Liver (tissue), 3 donors: ENCODE data around the gene ASXL2.

Source experiments
- EGR1 ChIP-seq, 2 donors: IDR thresholded peaks; 2 replicates each; pipeline ENCODE4 v1.6.1; 2016 to 2018; ENCODE audit warnings: antibody characterized with exemption in 2 of 2, low read depth in 2 of 2
- FOXA1 ChIP-seq: IDR thresholded peaks from 2 replicates; pipeline ENCODE4 v1.6.1; 2016; ENCODE audit warnings: antibody characterized with exemption
- GABPA ChIP-seq, 2 donors: IDR thresholded peaks in 1 of 2; conservative IDR thresholded peaks in 1 of 2; 2 replicates each; pipeline ENCODE4 v1.6.1; 2016; ENCODE audit warnings: antibody characterized with exemption in 2 of 2, mild to moderate bottlenecking in 1 of 2, moderate library complexity in 1 of 2
- HNF4A ChIP-seq, 2 donors: conservative IDR thresholded peaks; 2 replicates each; pipeline ENCODE4 v1.6.1; 2016; ENCODE audit warnings: antibody characterized with exemption in 2 of 2, mild to moderate bottlenecking in 2 of 2
- JUND ChIP-seq, 2 donors: IDR thresholded peaks; 2 replicates each; pipeline ENCODE4 v1.6.1; 2016; ENCODE audit warnings: antibody characterized with exemption in 2 of 2
- MAX ChIP-seq: IDR thresholded peaks from 2 replicates; pipeline ENCODE4 v1.6.1; 2016; ENCODE audit warnings: antibody characterized with exemption
- RAD21 ChIP-seq, 2 donors: IDR thresholded peaks; 2 replicates each; pipeline ENCODE4 v1.6.1; 2016; ENCODE audit warnings: antibody characterized with exemption in 2 of 2, mild to moderate bottlenecking in 2 of 2
- RXRA ChIP-seq, 2 donors: IDR thresholded peaks; 2 replicates each; pipeline ENCODE4 v1.6.1; 2017 to 2018; ENCODE audit warnings: antibody characterized with exemption in 2 of 2, mild to moderate bottlenecking in 1 of 2
- SP1 ChIP-seq: IDR thresholded peaks from 2 replicates; pipeline ENCODE4 v1.6.1; 2018; ENCODE audit warnings: antibody characterized with exemption, mild to moderate bottlenecking
- YY1 ChIP-seq: IDR thresholded peaks from 2 replicates; pipeline ENCODE4 v1.6.1; 2016; ENCODE audit warnings: antibody characterized with exemption, mild to moderate bottlenecking
- TF ChIP-seq, protein P1 (sequence below): fragments of 150-350 bp; IDR thresholded peaks from 2 replicates; pipeline ENCODE4 v1.5.1; 2017; ENCODE audit warnings: improper control_type of control experiment, low read depth, low read length; ENCODE audit not compliant: missing input control
- donor health status: healthy.
- donor health status: healthy.

DNA sequence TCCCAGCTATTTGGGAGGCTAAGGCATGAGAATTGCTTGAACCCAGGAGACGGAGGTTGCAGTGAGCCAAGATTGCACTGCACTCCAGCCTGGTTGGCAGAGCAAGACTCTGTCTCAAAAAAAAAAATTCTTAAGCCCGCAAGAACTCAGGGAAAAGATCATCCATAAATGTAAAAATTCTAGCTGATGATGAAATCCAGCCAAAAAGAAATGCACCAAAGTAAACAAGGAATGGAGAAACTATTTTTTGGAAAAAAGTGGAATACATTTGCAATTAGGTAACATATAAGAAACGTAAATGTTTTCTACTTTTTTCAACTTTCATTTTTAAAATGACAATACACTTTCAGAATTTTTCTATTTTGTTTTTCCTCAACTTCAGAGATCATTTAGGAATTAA, 61.3 kb downstream of the ASXL2 start:
- TF ChIP-seq YY1 (no peak), RAD21 (IDR thresholded peaks at IDR 0.05) (no peak), MAX (no peak), EGR1 (IDR thresholded peaks at IDR 0.05; ENCODE audit: low read depth in 2 of 2) (no peak), RXRA (IDR thresholded peaks at IDR 0.05) (no peak), GABPA (IDR thresholded peaks at IDR 0.05 in 1 of 2, conservative IDR thresholded peaks at IDR 0.05 in 1 of 2) (no peak), FOXA1 (no peak), HNF4A (conservative IDR thresholded peaks at IDR 0.05) (no peak), JUND (IDR thresholded peaks at IDR 0.05) (no peak), SP1 (no peak)
- TF ChIP-seq, protein P1, sequence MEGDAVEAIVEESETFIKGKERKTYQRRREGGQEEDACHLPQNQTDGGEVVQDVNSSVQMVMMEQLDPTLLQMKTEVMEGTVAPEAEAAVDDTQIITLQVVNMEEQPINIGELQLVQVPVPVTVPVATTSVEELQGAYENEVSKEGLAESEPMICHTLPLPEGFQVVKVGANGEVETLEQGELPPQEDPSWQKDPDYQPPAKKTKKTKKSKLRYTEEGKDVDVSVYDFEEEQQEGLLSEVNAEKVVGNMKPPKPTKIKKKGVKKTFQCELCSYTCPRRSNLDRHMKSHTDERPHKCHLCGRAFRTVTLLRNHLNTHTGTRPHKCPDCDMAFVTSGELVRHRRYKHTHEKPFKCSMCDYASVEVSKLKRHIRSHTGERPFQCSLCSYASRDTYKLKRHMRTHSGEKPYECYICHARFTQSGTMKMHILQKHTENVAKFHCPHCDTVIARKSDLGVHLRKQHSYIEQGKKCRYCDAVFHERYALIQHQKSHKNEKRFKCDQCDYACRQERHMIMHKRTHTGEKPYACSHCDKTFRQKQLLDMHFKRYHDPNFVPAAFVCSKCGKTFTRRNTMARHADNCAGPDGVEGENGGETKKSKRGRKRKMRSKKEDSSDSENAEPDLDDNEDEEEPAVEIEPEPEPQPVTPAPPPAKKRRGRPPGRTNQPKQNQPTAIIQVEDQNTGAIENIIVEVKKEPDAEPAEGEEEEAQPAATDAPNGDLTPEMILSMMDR: no peak
